Upper lobe of right lung (tissue), 1 donor: ENCODE measurements around the gene PKP1. TPM values are rescaled to one million over a fixed set of nuclear protein-coding genes. Genes with fewer than 3 reads are reported as not detected.

ENCODE experiments used
- ATAC-seq: fragments of 200-7000 bp; cut with Tn5 transposase; one replicate; pipeline ENCODE4 v1.9.1; 2020; ENCODE audit warnings: mild to moderate bottlenecking, moderate library complexity
- DNase-seq: peaks from one replicate; pipeline ENCODE4 v3.0.0-alpha.2; 2020
- H3K27ac ChIP-seq: fragments of 200-600 bp; one replicate; pipeline ENCODE4 v1.8.0; 2022
- H3K27me3 ChIP-seq: fragments of 200-600 bp; one replicate; pipeline ENCODE4 v1.8.0; 2022; ENCODE audit warnings: mild to moderate bottlenecking
- H3K36me3 ChIP-seq: fragments of 200-600 bp; one replicate; pipeline ENCODE4 v1.8.0; 2022
- H3K4me1 ChIP-seq: fragments of 200-600 bp; one replicate; pipeline ENCODE4 v1.8.0; 2022
- H3K4me3 ChIP-seq: fragments of 200-600 bp; one replicate; pipeline ENCODE4 v1.8.0; 2022; ENCODE audit warnings: mild to moderate bottlenecking
- H3K9me3 ChIP-seq: fragments of 200-600 bp; one replicate; pipeline ENCODE4 v1.8.0; 2022
- CTCF ChIP-seq: fragments of 200-600 bp; IDR thresholded peaks from one replicate; pipeline ENCODE4 v1.8.0; 2022; ENCODE audit warnings: antibody characterized with exemption
- intact Hi-C: fragments of 100-400 bp; cut with DNase I; formaldehyde crosslinking; loops from one replicate; pipeline ENCODE4 v1.11.0; 2022
- total RNA-seq: library from RNA; stranded (reverse); fragmentation: NEBNext Ultra II Directional; extraction: Animal tissue kit (Norgen Biotek cat#: 25700); gene quantifications from one replicate; pipeline ENCODE4 v1.2.1, GENCODE V29; 2021
- donor health status: DM: no; HTN: yes; CAD: no; lungs with severe emphysema.

Gene PKP1
- total RNA-seq, 1 donor from 2014 or later: 0.69 TPM

- Histone ChIP-seq H3K4me1 (no peaks in the 10 kb centered on the region), H3K27me3 (no peaks in the 10 kb centered on the region), H3K36me3 (no peaks in the 10 kb centered on the region), H3K27ac (no peak overlapping the region), H3K4me3 (no peak overlapping the region), H3K9me3 (no peaks in the 10 kb centered on the region)
- no peak for TF ChIP-seq CTCF
- DNase-seq: peak; percentile 15
- ATAC-seq: no peak
- intact Hi-C loops: no loop called here
Observed at GRCh38 chr1:201319631-201320030, 36.3 kb downstream of the PKP1 start.

- H3K27me3 ChIP-seq: no peaks in the 10 kb centered on the region
- no peaks in the 10 kb centered on the region for H3K36me3 ChIP-seq
- no peaks in the 10 kb centered on the region for H3K4me1 ChIP-seq
- no peak for TF ChIP-seq CTCF
- H3K9me3 ChIP-seq: no peaks in the 10 kb centered on the region
- H3K27ac ChIP-seq: no peak overlapping the region
- intact Hi-C loops: no loop called here
- no peak overlapping the region for H3K4me3 ChIP-seq
- ATAC-seq (no peak), DNase-seq (peak; percentile 31)
Observed at GRCh38 chr1:201320168-201320788, 37.0 kb downstream of the PKP1 start.

GRCh38 chr1:201321826-201322390, 38.6 kb downstream of the PKP1 start:
- TF ChIP-seq CTCF: no peak
- Histone ChIP-seq H3K4me3 (no peak overlapping the region), H3K36me3 (no peaks in the 10 kb centered on the region), H3K27me3 (no peaks in the 10 kb centered on the region), H3K27ac (no peak overlapping the region), H3K9me3 (no peaks in the 10 kb centered on the region), H3K4me1 (no peaks in the 10 kb centered on the region)
- intact Hi-C loops: no loop called here
- DNase-seq: peak; percentile 38
- ATAC-seq: no peak

- no peak overlapping the region for H3K4me3 ChIP-seq
- DNase-seq: peak; percentile 29
- H3K27me3 ChIP-seq: no peaks in the 10 kb centered on the region
- no peak for TF ChIP-seq CTCF
- no peaks in the 10 kb centered on the region for H3K9me3 ChIP-seq
- intact Hi-C loops: no loop called here
- no peaks in the 10 kb centered on the region for H3K4me1 ChIP-seq
- no peaks in the 10 kb centered on the region for H3K36me3 ChIP-seq
- H3K27ac ChIP-seq: no peak overlapping the region
- ATAC-seq: no peak
Observed at GRCh38 chr1:201322653-201323510, 39.6 kb downstream of the PKP1 start.

- ATAC-seq: no peak
- no peaks in the 10 kb centered on the region for H3K4me1 ChIP-seq
- H3K36me3 ChIP-seq: no peaks in the 10 kb centered on the region
- intact Hi-C loops: no loop called here
- TF ChIP-seq CTCF: no peak
- H3K27me3 ChIP-seq: no peaks in the 10 kb centered on the region
- H3K9me3 ChIP-seq: no peaks in the 10 kb centered on the region
- no peak overlapping the region for H3K27ac ChIP-seq
- DNase-seq: no peak
- H3K4me3 ChIP-seq: no peak overlapping the region
Observed at GRCh38 chr1:201324306-201324705, 41.0 kb downstream of the PKP1 start.
